Measurements from ENCODE around the gene GJA10. TPM values are rescaled to one million over a fixed set of nuclear protein-coding genes. Genes with fewer than 3 reads are reported as not detected.

The GJA10 gene
- total RNA-seq, 2 donors from 2014 or later, result not detected

- Histone ChIP-seq H3K27me3 (replicated peaks; ENCODE audit: insufficient read depth) (no peaks in the 10 kb centered on the region), H3K36me3 (peaks cover 2% of the 10 kb centered on the region), H3K4me1 (ENCODE audit: control insufficient read depth in 1 of 2, low read depth in 2 of 2) (peaks cover 5 to 23% of the 10 kb centered on the region in 2 donors), H3K27ac (no peak overlapping the region), H3K4me3 (no peak overlapping the region), H3K9me3 (no peaks in the 10 kb centered on the region)
- ATAC-seq (ENCODE audit: insufficient number of reproducible peaks, low FRiP score, low read depth) (no peak), DNase-seq (ENCODE audit: low spot score) (no peak)
- TF ChIP-seq CTCF (IDR thresholded peaks at IDR 0.05), result no peak
Observed at GRCh38 chr6:89938014-89938413, 43.7 kb downstream of the GJA10 start.

DNA sequence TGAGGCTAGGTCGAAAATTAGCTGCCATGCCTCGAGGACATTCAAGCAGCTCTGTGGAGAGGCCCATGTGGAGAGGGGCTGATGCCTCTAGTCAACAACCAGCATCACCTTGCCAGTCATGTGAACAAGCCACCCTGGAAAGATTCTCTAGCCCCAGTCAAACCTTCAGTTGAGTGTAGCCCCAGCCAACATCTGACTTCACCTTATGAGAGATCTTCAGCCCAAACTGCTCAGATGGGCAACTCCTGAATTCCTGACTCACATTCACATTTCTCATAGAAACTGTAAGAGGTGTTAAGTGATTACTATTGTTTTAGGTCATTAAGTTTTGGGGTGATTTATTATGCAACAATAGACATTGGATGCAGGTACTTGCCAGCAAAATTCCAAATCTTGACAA lies 44.9 kb downstream of the GJA10 start:
- Histone ChIP-seq H3K4me1 (ENCODE audit: control insufficient read depth in 1 of 2, low read depth in 2 of 2) (peaks cover 5 to 23% of the 10 kb centered on the region in 2 donors), H3K27me3 (replicated peaks; ENCODE audit: insufficient read depth) (no peaks in the 10 kb centered on the region), H3K36me3 (peaks cover 2% of the 10 kb centered on the region), H3K27ac (no peak overlapping the region), H3K4me3 (no peak overlapping the region), H3K9me3 (no peaks in the 10 kb centered on the region)
- ATAC-seq (ENCODE audit: insufficient number of reproducible peaks, low FRiP score, low read depth), result no peak
- DNase-seq (ENCODE audit: low spot score), result no peak
- no peak for TF ChIP-seq CTCF (IDR thresholded peaks at IDR 0.05)

- no peak overlapping the region for H3K27ac ChIP-seq
- DNase-seq (ENCODE audit: low spot score), result no peak
Observed at GRCh38 chr6:89940225-89941027, 46.2 kb downstream of the GJA10 start.

GRCh38 chr6:89941031-89941762 lies 46.9 kb downstream of the GJA10 start:
- Histone ChIP-seq H3K9me3 (no peaks in the 10 kb centered on the region), H3K36me3 (peaks cover 2% of the 10 kb centered on the region), H3K4me3 (peak overlapping the region; percentile 1), H3K27me3 (replicated peaks; ENCODE audit: insufficient read depth) (no peaks in the 10 kb centered on the region), H3K4me1 (ENCODE audit: control insufficient read depth in 1 of 2, low read depth in 2 of 2) (peaks cover 5 to 23% of the 10 kb centered on the region in 2 donors), H3K27ac (peak overlapping the region in 1 of 2 donors; percentile 8)
- DNase-seq (ENCODE audit: low spot score) (no peak), ATAC-seq (ENCODE audit: insufficient number of reproducible peaks, low FRiP score, low read depth) (no peak)
- no peak for TF ChIP-seq CTCF (IDR thresholded peaks at IDR 0.05)

More at GRCh38 chr6:89940225-89941027, 46.2 kb downstream of the GJA10 start:
- TF ChIP-seq CTCF (IDR thresholded peaks at IDR 0.05), result peak; percentile 50
- Histone ChIP-seq H3K4me1 (ENCODE audit: control insufficient read depth in 1 of 2, low read depth in 2 of 2) (peaks cover 5 to 23% of the 10 kb centered on the region in 2 donors), H3K36me3 (peaks cover 2% of the 10 kb centered on the region), H3K4me3 (peak overlapping the region; percentile 1), H3K9me3 (no peaks in the 10 kb centered on the region), H3K27me3 (replicated peaks; ENCODE audit: insufficient read depth) (no peaks in the 10 kb centered on the region)
- peak; percentile 37 for ATAC-seq (ENCODE audit: insufficient number of reproducible peaks, low FRiP score, low read depth)
